HG02852 (cell line): ENCODE data around the gene ABCB9.

Experiments used
- ATAC-seq: cut with Tn5 transposase; IDR thresholded peaks from one replicate; pipeline ENCODE4 v1.9.1; 2021; ENCODE audit warnings: mild to moderate bottlenecking, moderate library complexity; ENCODE audit not compliant: unreplicated experiment

The ABCB9 gene

DNA sequence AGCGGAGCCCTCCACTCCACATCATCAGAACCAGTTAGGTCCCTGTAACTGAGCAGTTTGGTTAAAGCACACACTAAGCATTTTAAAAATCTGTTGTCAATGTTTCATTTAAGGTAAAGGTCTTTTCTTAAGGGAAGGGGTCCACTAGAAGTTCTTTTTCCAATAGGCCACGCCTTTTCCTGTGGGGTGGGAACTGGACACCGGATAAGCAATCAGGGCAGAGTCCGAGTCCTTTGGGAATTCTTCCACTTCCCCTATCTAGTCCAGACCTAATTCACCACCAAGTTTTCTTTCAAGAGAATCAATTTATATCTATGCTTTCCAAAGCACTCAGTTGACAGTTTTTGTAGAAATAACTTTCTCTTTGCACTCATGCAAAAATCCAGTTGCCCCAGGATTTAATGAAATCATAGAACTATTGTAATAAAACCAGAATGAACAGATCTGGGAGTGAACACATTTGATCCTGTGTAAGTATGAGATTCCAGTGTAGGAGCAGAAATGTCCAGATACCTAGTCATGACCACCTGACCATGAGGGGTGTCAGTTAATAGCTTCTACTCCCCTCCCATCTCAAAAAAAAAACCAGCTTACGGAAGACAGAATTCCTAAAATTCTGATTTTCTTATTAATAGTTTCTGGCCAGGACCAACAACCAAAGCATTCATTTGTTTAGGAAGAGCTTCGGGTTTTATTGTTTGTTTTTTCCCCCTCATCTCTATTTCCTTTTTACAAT, 82.0 kb downstream of the ABCB9 start:
- ATAC-seq, result no peak

DNA sequence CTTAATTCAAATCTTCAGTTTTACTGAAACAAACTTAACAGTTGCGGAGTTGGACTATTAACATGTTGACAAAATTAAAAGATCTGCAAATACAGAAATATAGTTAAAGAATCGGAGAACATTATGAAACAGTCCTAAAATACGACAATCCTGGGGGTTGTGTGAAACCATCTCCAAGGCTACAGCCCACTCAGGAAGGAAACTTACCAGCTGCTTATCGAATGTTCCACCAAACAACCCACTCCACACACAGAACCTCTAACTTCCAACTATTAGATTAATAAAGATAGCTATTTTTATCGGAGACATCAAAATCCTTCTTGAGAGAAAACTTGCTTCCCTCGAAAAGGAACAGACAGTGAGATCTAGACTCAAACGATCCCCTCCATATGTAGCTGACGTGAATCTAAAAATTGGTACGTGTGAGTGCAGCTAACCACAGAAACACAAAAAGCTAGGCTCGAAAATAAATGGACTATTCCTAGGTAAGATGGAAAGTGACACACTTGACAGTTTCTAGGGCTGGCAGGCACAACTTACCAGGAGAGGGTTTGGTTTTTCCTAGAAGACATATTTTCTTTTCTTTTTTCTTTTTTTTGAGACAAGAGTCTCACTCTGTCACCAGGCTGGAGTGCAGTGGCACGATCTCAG, 83.2 kb downstream of the ABCB9 start:
- ATAC-seq, result no peak

DNA sequence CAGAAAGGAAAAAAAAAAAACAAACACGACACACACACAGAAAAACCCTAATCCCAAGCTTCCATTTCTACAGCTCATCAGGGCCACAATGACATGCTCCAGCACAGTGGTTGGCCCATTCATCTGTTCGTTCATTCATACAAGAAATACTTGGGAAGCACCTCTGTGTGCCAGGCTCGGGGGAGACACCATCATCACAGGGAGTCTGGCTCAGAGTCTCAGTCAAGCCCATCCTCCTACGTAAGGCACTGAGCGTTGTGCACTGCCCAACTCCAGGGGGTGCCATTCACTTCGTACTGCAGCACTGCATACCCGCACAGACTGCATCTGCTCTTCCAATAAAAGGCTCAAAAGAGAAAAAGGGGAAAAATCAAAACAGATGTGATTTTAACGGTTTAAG, 85.6 kb downstream of the ABCB9 start:
- ATAC-seq, result no peak

DNA sequence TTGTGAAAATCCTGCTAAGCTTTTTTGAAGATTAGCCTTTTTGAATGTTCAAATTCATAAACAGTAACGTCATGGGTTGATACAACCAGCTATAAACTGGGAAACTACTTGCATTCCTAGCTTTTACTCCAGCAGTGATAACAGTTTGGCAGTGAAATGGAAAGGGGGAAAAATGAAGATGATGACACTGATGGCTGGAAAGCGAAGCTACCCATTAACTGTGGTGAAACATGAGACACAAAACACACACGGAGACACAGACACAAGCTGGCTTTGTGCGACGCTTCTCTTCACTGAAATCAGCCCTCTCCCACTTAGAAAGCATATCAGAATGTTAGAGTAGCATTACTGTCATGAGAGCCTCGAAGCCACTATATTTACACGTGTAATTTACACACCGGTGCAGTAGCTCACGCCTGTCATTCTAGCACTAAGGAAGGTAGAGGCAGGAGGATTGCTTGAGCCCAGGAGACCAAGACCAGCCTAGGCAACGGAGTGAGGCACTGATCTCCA, 86.1 kb downstream of the ABCB9 start:
- ATAC-seq, result no peak
